Stomach (tissue), 9 donors: ENCODE data around the gene PRKG1. TPM values are rescaled to one million over a fixed set of nuclear protein-coding genes. Genes with fewer than 3 reads are reported as not detected.

Source experiments
- DNase-seq, 2 donors: peaks; one replicate each; pipeline versions ENCODE4 v3.0.0 to v3.0.0-alpha.2; 2013 to 2019
- H3K27ac ChIP-seq, 5 donors: fragments of 200-600 bp in 4 of 5; sonication (generic) in 4 of 5; one replicate each; pipeline ENCODE4 v1.5.1; 2013 to 2019; ENCODE audit warnings: mild to moderate bottlenecking in 1 of 5, moderate library complexity in 1 of 5
- H3K27me3 ChIP-seq, 3 donors: fragments of 200-600 bp; sonication (generic); one replicate each; pipeline ENCODE4 v1.5.1; 2017 to 2019; ENCODE audit warnings: mixed run types in 1 of 3
- H3K36me3 ChIP-seq, 4 donors: fragments of 200-600 bp; sonication (generic); 1 replicate in 3 of 4; 2 replicates in 1 of 4; pipeline ENCODE4 v1.5.1; 2016 to 2019
- H3K4me1 ChIP-seq, 4 donors: fragments of 200-600 bp; sonication (generic); one replicate each; pipeline ENCODE4 v1.5.1; 2016 to 2019
- H3K4me3 ChIP-seq, 4 donors: fragments of 200-600 bp; sonication (generic) in 3 of 4; one replicate each; pipeline ENCODE4 v1.5.1; 2016 to 2019; ENCODE audit warnings: mild to moderate bottlenecking in 1 of 4
- H3K9me3 ChIP-seq, 4 donors: fragments of 200-600 bp; sonication (generic); one replicate each; pipeline ENCODE4 v1.5.1; 2016 to 2019
- EP300 ChIP-seq: sonication (generic); formaldehyde crosslinking; IDR thresholded peaks from one replicate; pipeline ENCODE4 v1.6.1; 2017; ENCODE audit warnings: antibody characterized with exemption
- POLR2A ChIP-seq, 4 donors: fragments of 450-650 bp; IDR thresholded peaks; one replicate each; pipeline ENCODE4 v1.6.1; 2016; ENCODE audit warnings: antibody characterized with exemption in 4 of 4, control low read depth in 2 of 4, mild to moderate bottlenecking in 1 of 4, moderate library complexity in 1 of 4
- POLR2AphosphoS5 ChIP-seq, 3 donors: sonication (generic); formaldehyde crosslinking; IDR thresholded peaks; one replicate each; pipeline ENCODE4 v1.6.1; 2016; ENCODE audit warnings: antibody characterized with exemption in 3 of 3
- WGBS, 5 donors: extraction: QIAGEN DNeasy Blood & Tissue Kit in 3 of 5; methylation state at CpG; one replicate each; pipeline versions ENCODE4 v1.1.5 to v1.1.7; 2013 to 2018; 5-methylcytosine and 5-hydroxymethylcytosine counted together
- intact Hi-C: fragments of 100-400 bp; cut with DNase I; formaldehyde crosslinking; loops from one replicate; pipeline ENCODE4 v1.15.1; 2023; ENCODE audit warnings: low total_unique reads
- polyA plus RNA-seq, 3 donors: library from polyadenylated mRNA; stranded (reverse); fragments of 200-250 nt; gene quantifications; one replicate each; pipeline ENCODE4 v1.2.3, GENCODE V29; 2013
- total RNA-seq, 5 donors: library from RNA; depleted of rRNA; stranded (reverse); fragments of >200 nt; gene quantifications; one replicate each; pipeline versions ENCODE4 v1.1.0 to v1.2.3, GENCODE V29; 2014 to 2016
- TF ChIP-seq, protein P1 (sequence below), 7 experiments: fragments of 450-650 bp in 4 of 7; fragments of 200-600 bp in 3 of 7; sonication (generic) in 3 of 7; IDR thresholded peaks; one replicate each; pipeline ENCODE4 v1.5.1; 2016 to 2019; ENCODE audit warnings: antibody characterized with exemption in 7 of 7, control low read depth in 2 of 7, mild to moderate bottlenecking in 1 of 7
- donor health status: healthy with polysubstance abuse.
- donor health status: Bipolar disorder and iron deficiency.
- donor health status: healthy.

The PRKG1 gene
- total and polyA plus RNA-seq, 8 donors = 1.5 to 89.2 (median 14.3) TPM

DNA sequence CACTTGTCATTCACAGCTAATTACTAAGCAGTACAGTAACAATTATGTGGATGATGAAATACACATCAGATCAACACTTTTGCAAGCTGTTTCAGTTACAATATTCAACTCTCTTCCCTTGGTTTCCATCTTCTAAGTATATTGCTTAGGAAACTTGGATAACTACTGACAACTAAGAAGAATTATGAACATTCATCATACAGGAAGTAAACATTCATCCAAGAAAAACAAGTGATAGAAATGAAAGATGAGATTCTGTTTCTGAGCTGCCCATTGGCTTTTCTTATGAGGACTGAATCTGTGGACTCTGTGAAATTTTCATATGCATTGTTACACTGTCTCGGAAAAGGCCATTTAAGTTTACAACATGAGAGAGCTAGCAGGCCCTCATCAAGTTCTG lies 240.2 kb downstream of the PRKG1 start:
- Histone ChIP-seq H3K27me3 (no peaks in the 10 kb centered on the region), H3K27ac (no peak overlapping the region), H3K36me3 (no peaks in the 10 kb centered on the region), H3K9me3 (no peaks in the 10 kb centered on the region), H3K4me1 (peaks cover 0 to 14% (median 5%) of the 10 kb centered on the region in 4 donors), H3K4me3 (no peak overlapping the region)
- DNase-seq = no peak
- intact Hi-C loops = no loop called here
- WGBS, 5 donors = 56 to 94% (median 88%) methylated on average over 1 of the region's 1 CpG
- TF ChIP-seq EP300 = no peak
- no peak for TF ChIP-seq POLR2A (IDR thresholded peaks at IDR 0.05)
- TF ChIP-seq POLR2AphosphoS5 (IDR thresholded peaks at IDR 0.05) = no peak
- TF ChIP-seq, protein P1, sequence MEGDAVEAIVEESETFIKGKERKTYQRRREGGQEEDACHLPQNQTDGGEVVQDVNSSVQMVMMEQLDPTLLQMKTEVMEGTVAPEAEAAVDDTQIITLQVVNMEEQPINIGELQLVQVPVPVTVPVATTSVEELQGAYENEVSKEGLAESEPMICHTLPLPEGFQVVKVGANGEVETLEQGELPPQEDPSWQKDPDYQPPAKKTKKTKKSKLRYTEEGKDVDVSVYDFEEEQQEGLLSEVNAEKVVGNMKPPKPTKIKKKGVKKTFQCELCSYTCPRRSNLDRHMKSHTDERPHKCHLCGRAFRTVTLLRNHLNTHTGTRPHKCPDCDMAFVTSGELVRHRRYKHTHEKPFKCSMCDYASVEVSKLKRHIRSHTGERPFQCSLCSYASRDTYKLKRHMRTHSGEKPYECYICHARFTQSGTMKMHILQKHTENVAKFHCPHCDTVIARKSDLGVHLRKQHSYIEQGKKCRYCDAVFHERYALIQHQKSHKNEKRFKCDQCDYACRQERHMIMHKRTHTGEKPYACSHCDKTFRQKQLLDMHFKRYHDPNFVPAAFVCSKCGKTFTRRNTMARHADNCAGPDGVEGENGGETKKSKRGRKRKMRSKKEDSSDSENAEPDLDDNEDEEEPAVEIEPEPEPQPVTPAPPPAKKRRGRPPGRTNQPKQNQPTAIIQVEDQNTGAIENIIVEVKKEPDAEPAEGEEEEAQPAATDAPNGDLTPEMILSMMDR (IDR thresholded peaks at IDR 0.05) = no peak

GRCh38 chr10:51318399-51319172 lies 244.3 kb downstream of the PRKG1 start:
- no peaks in the 10 kb centered on the region for H3K36me3 ChIP-seq
- H3K27me3 ChIP-seq = no peaks in the 10 kb centered on the region
- no peak overlapping the region for H3K27ac ChIP-seq
- H3K4me1 ChIP-seq = peaks cover 0 to 4% (median under 1%) of the 10 kb centered on the region in 4 donors
- DNase-seq = no peak
- TF ChIP-seq POLR2AphosphoS5 (IDR thresholded peaks at IDR 0.05) (no peak), POLR2A (IDR thresholded peaks at IDR 0.05) (no peak), EP300 (no peak)
- TF ChIP-seq, protein P1 (IDR thresholded peaks at IDR 0.05) = no peak
- intact Hi-C loops = no loop called here
- no peaks in the 10 kb centered on the region for H3K9me3 ChIP-seq
- 79 to 90% (median 84%) methylated on average over 2 of the region's 2 CpGs for WGBS, 5 donors
- H3K4me3 ChIP-seq = no peak overlapping the region

- no peaks in the 10 kb centered on the region for H3K27me3 ChIP-seq
- H3K27ac ChIP-seq = no peak overlapping the region
- H3K9me3 ChIP-seq = no peaks in the 10 kb centered on the region
- no peaks in the 10 kb centered on the region for H3K4me1 ChIP-seq
- WGBS, 5 donors = 57 to 86% (median 79%) methylated on average over 1 of the region's 1 CpG
- no peaks in the 10 kb centered on the region for H3K36me3 ChIP-seq
- no peak overlapping the region for H3K4me3 ChIP-seq
- TF ChIP-seq POLR2A (IDR thresholded peaks at IDR 0.05) = no peak
- TF ChIP-seq EP300 = no peak
- TF ChIP-seq, protein P1 (IDR thresholded peaks at IDR 0.05) = no peak
- no peak for TF ChIP-seq POLR2AphosphoS5 (IDR thresholded peaks at IDR 0.05)
- DNase-seq = no peak
- intact Hi-C loops = no loop called here
These were observed 244.8 kb downstream of the PRKG1 start for GRCh38 chr10:51319173-51319435.

GRCh38 chr10:51321300-51321699 lies 247.0 kb downstream of the PRKG1 start:
- Histone ChIP-seq H3K27ac (no peak overlapping the region), H3K36me3 (no peaks in the 10 kb centered on the region), H3K4me3 (no peak overlapping the region), H3K27me3 (no peaks in the 10 kb centered on the region), H3K9me3 (no peaks in the 10 kb centered on the region), H3K4me1 (no peaks in the 10 kb centered on the region)
- DNase-seq = no peak
- intact Hi-C loops = no loop called here
- TF ChIP-seq POLR2A (IDR thresholded peaks at IDR 0.05) (no peak), POLR2AphosphoS5 (IDR thresholded peaks at IDR 0.05) (no peak), EP300 (no peak)
- TF ChIP-seq, protein P1 (IDR thresholded peaks at IDR 0.05) = no peak
- WGBS, 5 donors = 44 to 79% (median 59%) methylated on average over 3 of the region's 3 CpGs
